Measurements from ENCODE around the gene AUTS2.

Gene AUTS2

GRCh38 chr7:69843653-69844052, 245.4 kb downstream of the AUTS2 start:
- DNase-seq (ENCODE audit: low read depth in 4 of 4, low spot score in 1 of 4) = no peak

- DNase-seq (ENCODE audit: low read depth in 4 of 4, low spot score in 1 of 4) = no peak
These were observed 246.1 kb downstream of the AUTS2 start for GRCh38 chr7:69844264-69844868.

GRCh38 chr7:69845721-69846495, 247.6 kb downstream of the AUTS2 start:
- no peak for DNase-seq (ENCODE audit: low read depth in 4 of 4, low spot score in 1 of 4)

- no peak for DNase-seq (ENCODE audit: low read depth in 4 of 4, low spot score in 1 of 4)
These were observed 249.8 kb downstream of the AUTS2 start for GRCh38 chr7:69847921-69848612.

- no peak for DNase-seq (ENCODE audit: low read depth in 4 of 4, low spot score in 1 of 4)
These were observed 251.0 kb downstream of the AUTS2 start for GRCh38 chr7:69849268-69849667.

GRCh38 chr7:69857014-69857413, 258.7 kb downstream of the AUTS2 start:
- no peak for DNase-seq (ENCODE audit: low read depth in 4 of 4, low spot score in 1 of 4)

GRCh38 chr7:69858471-69858870, 260.2 kb downstream of the AUTS2 start:
- no peak for DNase-seq (ENCODE audit: low read depth in 4 of 4, low spot score in 1 of 4)

GRCh38 chr7:69859342-69859741, 261.1 kb downstream of the AUTS2 start:
- DNase-seq (ENCODE audit: low read depth in 4 of 4, low spot score in 1 of 4) = no peak

- no peak for DNase-seq (ENCODE audit: low read depth in 4 of 4, low spot score in 1 of 4)
These were observed 262.2 kb downstream of the AUTS2 start for GRCh38 chr7:69860486-69860885.

- no peak for DNase-seq (ENCODE audit: low read depth in 4 of 4, low spot score in 1 of 4)
These were observed 262.8 kb downstream of the AUTS2 start for GRCh38 chr7:69860941-69861622.

GRCh38 chr7:69862413-69863064, 264.3 kb downstream of the AUTS2 start:
- no peak for DNase-seq (ENCODE audit: low read depth in 4 of 4, low spot score in 1 of 4)

GRCh38 chr7:69864274-69864673, 266.0 kb downstream of the AUTS2 start:
- no peak for DNase-seq (ENCODE audit: low read depth in 4 of 4, low spot score in 1 of 4)

GRCh38 chr7:69864822-69865221, 266.5 kb downstream of the AUTS2 start:
- no peak for DNase-seq (ENCODE audit: low read depth in 4 of 4, low spot score in 1 of 4)

- DNase-seq (ENCODE audit: low read depth in 4 of 4, low spot score in 1 of 4) = no peak
These were observed 270.6 kb downstream of the AUTS2 start for GRCh38 chr7:69868921-69869320.

GRCh38 chr7:69871213-69871885, 273.1 kb downstream of the AUTS2 start:
- no peak for DNase-seq (ENCODE audit: low read depth in 4 of 4, low spot score in 1 of 4)

GRCh38 chr7:69871886-69872569, 273.8 kb downstream of the AUTS2 start:
- DNase-seq (ENCODE audit: low read depth in 4 of 4, low spot score in 1 of 4) = no peak

- no peak for DNase-seq (ENCODE audit: low read depth in 4 of 4, low spot score in 1 of 4)
These were observed 275.2 kb downstream of the AUTS2 start for GRCh38 chr7:69873512-69873911.

GRCh38 chr7:69878015-69878414, 279.7 kb downstream of the AUTS2 start:
- no peak for DNase-seq (ENCODE audit: low read depth in 4 of 4, low spot score in 1 of 4)

GRCh38 chr7:69878591-69878990, 280.3 kb downstream of the AUTS2 start:
- DNase-seq (ENCODE audit: low read depth in 4 of 4, low spot score in 1 of 4) = no peak

- DNase-seq (ENCODE audit: low read depth in 4 of 4, low spot score in 1 of 4) = no peak
These were observed 281.7 kb downstream of the AUTS2 start for GRCh38 chr7:69879989-69880388.
